Kidney tubule cell (primary cell): Measurements from ENCODE around the gene SLC25A39.
A peak's percentile ranks its signal among the peaks of the same experiment; 100 is the strongest.

Experiments used
- DNase-seq: peaks from one replicate; pipeline ENCODE4 v3.0.0-alpha.2; 2018; ENCODE audit warnings: low spot score

SLC25A39 gene

DNA sequence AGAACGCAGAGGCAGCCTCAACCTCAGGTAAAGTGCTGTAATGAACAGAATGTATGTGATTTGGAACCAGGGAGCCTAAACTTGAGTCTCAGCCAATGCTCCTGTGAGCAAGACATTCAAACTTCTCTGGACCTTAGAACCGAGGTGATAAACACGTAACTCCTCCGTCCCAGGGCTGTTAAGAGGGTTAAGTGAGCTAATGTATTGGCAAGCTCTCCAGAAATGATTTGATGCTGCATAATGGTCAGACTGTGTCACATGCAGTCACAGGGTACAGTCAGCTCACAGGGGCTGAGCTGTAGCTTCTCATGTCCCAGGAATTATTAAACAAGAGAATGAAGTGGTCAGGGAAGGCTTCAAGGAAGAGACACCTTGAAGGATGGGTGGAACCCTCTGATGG lies 46.6 kb downstream of the SLC25A39 start:
- peak; percentile 53 for DNase-seq

DNA sequence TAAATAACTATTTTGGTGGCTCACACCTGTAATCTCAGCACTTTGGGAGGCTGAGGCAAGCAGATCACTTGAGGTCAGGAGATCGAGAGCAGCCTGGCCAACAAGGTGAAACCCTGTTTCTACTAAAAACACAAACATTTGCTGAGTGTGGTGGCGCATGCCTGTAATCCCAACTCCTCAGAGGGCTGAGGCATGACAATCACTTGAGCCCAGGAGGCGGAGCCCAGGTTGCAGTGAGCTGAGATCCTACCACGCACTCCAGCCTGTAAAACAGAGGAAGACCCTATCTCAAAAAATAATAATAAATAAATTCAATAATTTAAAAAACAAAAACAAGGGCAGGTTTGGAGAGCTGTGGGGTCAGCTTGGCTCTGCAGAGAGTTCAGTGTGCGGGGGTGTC lies 51.0 kb downstream of the SLC25A39 start:
- no peak for DNase-seq

DNA sequence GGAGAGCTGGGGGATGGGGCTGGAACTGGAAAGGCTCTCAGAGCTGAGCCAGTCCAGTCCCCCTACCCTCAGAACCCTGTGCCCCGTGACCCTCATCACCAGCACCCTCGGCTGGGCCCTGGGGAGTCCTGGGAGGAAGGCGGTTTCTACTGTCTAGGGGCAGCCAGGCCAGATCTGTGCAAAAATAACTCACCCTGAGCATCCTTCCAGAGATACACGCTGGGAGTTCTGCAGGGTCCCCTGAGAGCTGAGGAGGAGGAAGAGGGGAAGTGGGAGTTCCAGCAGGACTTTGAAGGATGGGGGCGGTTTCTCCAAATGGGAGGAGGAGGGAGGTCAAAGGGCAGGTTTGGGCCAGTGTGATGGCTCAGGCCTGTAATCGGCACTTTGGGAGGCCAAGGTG lies 51.7 kb downstream of the SLC25A39 start:
- no peak for DNase-seq

DNA sequence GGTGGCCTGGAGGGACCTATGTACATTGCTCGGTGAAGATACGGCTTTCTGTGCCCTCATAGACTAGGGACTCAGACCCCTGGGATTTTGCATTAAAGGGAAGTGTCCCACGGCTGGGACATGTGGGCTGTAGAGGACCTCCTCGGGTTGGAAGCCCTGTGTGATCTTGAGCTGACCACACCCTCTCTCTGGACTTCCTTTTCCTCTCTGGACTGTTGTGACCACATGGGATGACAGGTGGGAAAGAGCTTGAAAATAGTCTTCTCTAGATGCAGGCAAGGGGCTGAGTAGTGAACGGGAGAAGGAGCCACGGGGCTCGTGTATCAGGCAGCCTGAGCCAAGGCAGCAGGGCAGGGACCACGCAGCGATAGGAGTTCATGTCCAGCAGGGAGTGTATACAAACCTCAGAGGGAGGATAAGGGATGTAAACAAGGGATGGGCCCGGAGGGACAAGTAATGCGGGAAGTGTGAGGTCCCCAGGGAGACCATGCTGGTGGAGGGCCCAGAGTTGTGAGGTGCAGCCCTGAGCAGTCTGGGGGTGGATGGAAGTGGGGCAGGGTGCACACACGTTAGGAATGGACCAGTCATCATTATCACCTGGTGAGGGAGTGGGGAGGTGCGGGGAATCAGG lies 52.2 kb downstream of the SLC25A39 start:
- no peak for DNase-seq
